Neural cell (in vitro differentiated cells): ENCODE results near the gene ANKMY1.

ENCODE experiments used
- EP300 ChIP-seq: fragments of 450-650 bp; conservative IDR thresholded peaks from 2 replicates; pipeline ENCODE4 v1.6.1; 2014; ENCODE audit warnings: antibody characterized with exemption, mild to moderate bottlenecking, moderate library complexity; ENCODE audit not compliant: poor library complexity, severe bottlenecking
- EZH2 ChIP-seq: fragments of 200-600, 300-800 bp; shearing (Covaris generic), sonication (generic); IDR thresholded peaks from 2 replicates; pipeline ENCODE4 v1.6.1; 2014; ENCODE audit warnings: antibody characterized with exemption, low read length, borderline replicate concordance, mild to moderate bottlenecking; ENCODE audit not compliant: insufficient read depth, poor library complexity, severe bottlenecking
- POLR2AphosphoS5 ChIP-seq: IDR thresholded peaks from 2 replicates; pipeline ENCODE4 v1.6.1; 2012
- RAD21 ChIP-seq: fragments of 450-650 bp; conservative IDR thresholded peaks from 2 replicates; pipeline ENCODE4 v1.6.1; 2014; ENCODE audit warnings: antibody characterized with exemption, mild to moderate bottlenecking, moderate library complexity
- TAF1 ChIP-seq: IDR thresholded peaks from 2 replicates; pipeline ENCODE4 v1.6.1; 2012; ENCODE audit warnings: low read depth
- TF ChIP-seq, protein P1 (sequence below): fragments of 450-650 bp; IDR thresholded peaks from 2 replicates; pipeline ENCODE4 v1.5.1; 2014; ENCODE audit warnings: antibody characterized with exemption, mild to moderate bottlenecking, moderate library complexity; ENCODE audit not compliant: poor library complexity, severe bottlenecking
- TF ChIP-seq, protein P2 (sequence below): IDR thresholded peaks from 2 replicates; pipeline ENCODE4 v1.6.1; 2012; ENCODE audit warnings: borderline replicate concordance

DNA sequence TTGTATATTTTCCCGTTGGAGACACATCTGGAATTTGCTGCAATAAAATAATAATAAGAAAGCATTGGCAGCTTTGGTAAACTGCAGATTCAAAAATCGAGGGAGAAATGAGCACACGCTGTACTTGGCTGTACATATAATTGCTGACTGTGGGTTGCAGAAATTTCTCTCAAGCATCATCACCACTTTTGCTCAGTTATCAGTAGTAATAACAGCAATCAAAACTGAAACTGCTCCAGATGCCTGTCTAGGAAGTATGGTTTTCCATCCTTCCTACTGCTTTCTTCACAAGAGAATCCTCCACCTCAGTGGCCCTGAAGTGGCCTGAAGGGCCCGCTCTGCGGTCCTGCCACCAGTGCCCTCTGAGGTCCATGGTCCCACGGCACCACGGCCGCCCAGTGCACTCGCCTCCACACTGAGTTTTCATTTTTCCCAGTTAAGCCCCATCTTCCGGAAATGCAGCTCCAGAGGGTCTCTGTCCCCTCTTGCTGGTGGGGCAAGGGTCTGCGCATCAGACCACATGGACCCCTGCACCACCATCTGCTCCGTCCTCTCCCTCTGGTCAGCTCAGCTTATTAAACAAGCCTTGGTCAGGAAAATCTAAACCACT, 6.3 kb upstream of the ANKMY1 start:
- TF ChIP-seq, protein P1, sequence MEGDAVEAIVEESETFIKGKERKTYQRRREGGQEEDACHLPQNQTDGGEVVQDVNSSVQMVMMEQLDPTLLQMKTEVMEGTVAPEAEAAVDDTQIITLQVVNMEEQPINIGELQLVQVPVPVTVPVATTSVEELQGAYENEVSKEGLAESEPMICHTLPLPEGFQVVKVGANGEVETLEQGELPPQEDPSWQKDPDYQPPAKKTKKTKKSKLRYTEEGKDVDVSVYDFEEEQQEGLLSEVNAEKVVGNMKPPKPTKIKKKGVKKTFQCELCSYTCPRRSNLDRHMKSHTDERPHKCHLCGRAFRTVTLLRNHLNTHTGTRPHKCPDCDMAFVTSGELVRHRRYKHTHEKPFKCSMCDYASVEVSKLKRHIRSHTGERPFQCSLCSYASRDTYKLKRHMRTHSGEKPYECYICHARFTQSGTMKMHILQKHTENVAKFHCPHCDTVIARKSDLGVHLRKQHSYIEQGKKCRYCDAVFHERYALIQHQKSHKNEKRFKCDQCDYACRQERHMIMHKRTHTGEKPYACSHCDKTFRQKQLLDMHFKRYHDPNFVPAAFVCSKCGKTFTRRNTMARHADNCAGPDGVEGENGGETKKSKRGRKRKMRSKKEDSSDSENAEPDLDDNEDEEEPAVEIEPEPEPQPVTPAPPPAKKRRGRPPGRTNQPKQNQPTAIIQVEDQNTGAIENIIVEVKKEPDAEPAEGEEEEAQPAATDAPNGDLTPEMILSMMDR: no peak
- TF ChIP-seq, protein P2, sequence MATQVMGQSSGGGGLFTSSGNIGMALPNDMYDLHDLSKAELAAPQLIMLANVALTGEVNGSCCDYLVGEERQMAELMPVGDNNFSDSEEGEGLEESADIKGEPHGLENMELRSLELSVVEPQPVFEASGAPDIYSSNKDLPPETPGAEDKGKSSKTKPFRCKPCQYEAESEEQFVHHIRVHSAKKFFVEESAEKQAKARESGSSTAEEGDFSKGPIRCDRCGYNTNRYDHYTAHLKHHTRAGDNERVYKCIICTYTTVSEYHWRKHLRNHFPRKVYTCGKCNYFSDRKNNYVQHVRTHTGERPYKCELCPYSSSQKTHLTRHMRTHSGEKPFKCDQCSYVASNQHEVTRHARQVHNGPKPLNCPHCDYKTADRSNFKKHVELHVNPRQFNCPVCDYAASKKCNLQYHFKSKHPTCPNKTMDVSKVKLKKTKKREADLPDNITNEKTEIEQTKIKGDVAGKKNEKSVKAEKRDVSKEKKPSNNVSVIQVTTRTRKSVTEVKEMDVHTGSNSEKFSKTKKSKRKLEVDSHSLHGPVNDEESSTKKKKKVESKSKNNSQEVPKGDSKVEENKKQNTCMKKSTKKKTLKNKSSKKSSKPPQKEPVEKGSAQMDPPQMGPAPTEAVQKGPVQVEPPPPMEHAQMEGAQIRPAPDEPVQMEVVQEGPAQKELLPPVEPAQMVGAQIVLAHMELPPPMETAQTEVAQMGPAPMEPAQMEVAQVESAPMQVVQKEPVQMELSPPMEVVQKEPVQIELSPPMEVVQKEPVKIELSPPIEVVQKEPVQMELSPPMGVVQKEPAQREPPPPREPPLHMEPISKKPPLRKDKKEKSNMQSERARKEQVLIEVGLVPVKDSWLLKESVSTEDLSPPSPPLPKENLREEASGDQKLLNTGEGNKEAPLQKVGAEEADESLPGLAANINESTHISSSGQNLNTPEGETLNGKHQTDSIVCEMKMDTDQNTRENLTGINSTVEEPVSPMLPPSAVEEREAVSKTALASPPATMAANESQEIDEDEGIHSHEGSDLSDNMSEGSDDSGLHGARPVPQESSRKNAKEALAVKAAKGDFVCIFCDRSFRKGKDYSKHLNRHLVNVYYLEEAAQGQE: no peak
- no peak for TF ChIP-seq EZH2
- no peak for TF ChIP-seq POLR2AphosphoS5
- TF ChIP-seq RAD21: no peak
- no peak for TF ChIP-seq EP300
- no peak for TF ChIP-seq TAF1
